OCI-M1 (cell line): ENCODE results near the gene STOML1.

Experiments used
- DNase-seq: peaks from one replicate; lab custom pipeline; 2025; lab: John Stamatoyannopoulos, UW

The STOML1 gene

GRCh38 chr15:73991726-73992593, at the start of gene STOML1:
TSS of gene STOML1 (minus strand) at chr15:73992295. CDS start at chr15:73992223, 72 bp downstream.
- DNase-seq, result peak; percentile 96

GRCh38 chr15:74041311-74041756, 49.2 kb upstream of the STOML1 start:
- DNase-seq, result no peak

GRCh38 chr15:74040109-74040850, 48.2 kb upstream of the STOML1 start:
- DNase-seq, result no peak

GRCh38 chr15:74039656-74040010, 47.5 kb upstream of the STOML1 start:
- DNase-seq, result no peak

- no peak for DNase-seq
Measured at GRCh38 chr15:74038707-74039655, 46.9 kb upstream of the STOML1 start.

- no peak for DNase-seq
Measured at GRCh38 chr15:74037171-74038117, 45.3 kb upstream of the STOML1 start.

GRCh38 chr15:74036271-74037170, 44.4 kb upstream of the STOML1 start:
- DNase-seq, result no peak

- no peak for DNase-seq
Measured at GRCh38 chr15:74035121-74036017, 43.3 kb upstream of the STOML1 start.

GRCh38 chr15:74034206-74034755, 42.2 kb upstream of the STOML1 start:
- DNase-seq, result no peak

- peak; percentile 54 for DNase-seq
Measured at GRCh38 chr15:74032606-74033561, 40.8 kb upstream of the STOML1 start.

- no peak for DNase-seq
Measured at GRCh38 chr15:74032046-74032445, 40.0 kb upstream of the STOML1 start.

GRCh38 chr15:74028646-74029045, 36.6 kb upstream of the STOML1 start:
- DNase-seq, result no peak

- no peak for DNase-seq
Measured at GRCh38 chr15:74027688-74028087, 35.6 kb upstream of the STOML1 start.

- DNase-seq, result no peak
Measured at GRCh38 chr15:74025436-74025835, 33.3 kb upstream of the STOML1 start.

GRCh38 chr15:74024687-74025086, 32.6 kb upstream of the STOML1 start:
- no peak for DNase-seq

GRCh38 chr15:74022706-74023470, 30.8 kb upstream of the STOML1 start:
- DNase-seq, result no peak
